Measurements from ENCODE around the gene PACS2.

PACS2 gene

DNA sequence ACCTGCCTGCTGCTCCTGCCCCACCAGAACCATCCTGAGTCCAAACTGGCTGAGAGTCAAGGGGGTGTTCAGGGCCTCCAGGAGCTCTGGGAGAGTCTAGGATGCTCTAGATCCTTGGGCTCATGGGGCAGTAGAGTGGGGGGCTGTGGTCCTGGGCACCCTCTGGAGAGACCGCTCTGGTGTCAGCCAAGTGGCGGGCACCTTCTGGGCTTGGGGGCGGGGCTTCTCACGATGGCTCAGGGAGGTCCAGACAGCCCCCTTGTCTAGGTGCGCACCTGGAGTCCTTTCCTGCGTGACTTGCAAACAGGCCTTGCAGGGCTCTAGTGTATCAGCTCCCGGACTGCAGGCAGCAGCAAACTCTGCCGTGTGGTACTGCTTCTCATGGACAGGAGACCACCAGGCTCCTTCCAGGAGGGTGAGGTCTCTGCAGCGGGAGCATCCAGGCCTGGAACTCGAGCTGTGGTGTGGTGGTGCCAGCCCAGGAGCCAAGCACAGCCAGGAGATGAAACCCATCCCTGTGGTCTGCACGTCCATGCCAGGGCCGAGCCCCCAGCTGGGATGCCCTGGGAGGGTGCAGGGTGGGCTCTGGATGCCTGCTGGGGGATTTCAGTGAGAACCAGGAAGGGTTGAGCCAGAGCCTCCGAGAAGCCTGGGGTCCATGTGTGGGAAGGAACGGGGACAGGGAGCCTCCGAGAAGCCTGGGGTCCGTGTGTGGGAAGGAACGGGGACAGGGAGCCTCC is 15.0 kb downstream of the PACS2 start:
- H3K27ac ChIP-seq = no peak overlapping the region
- TF ChIP-seq, protein P1, sequence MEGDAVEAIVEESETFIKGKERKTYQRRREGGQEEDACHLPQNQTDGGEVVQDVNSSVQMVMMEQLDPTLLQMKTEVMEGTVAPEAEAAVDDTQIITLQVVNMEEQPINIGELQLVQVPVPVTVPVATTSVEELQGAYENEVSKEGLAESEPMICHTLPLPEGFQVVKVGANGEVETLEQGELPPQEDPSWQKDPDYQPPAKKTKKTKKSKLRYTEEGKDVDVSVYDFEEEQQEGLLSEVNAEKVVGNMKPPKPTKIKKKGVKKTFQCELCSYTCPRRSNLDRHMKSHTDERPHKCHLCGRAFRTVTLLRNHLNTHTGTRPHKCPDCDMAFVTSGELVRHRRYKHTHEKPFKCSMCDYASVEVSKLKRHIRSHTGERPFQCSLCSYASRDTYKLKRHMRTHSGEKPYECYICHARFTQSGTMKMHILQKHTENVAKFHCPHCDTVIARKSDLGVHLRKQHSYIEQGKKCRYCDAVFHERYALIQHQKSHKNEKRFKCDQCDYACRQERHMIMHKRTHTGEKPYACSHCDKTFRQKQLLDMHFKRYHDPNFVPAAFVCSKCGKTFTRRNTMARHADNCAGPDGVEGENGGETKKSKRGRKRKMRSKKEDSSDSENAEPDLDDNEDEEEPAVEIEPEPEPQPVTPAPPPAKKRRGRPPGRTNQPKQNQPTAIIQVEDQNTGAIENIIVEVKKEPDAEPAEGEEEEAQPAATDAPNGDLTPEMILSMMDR (IDR thresholded peaks at IDR 0.05; ENCODE audit: low read depth, low read length) = no peak
- H3K27me3 ChIP-seq (ENCODE audit: insufficient read depth, low read depth, severe bottlenecking) = no peaks in the 10 kb centered on the region

DNA sequence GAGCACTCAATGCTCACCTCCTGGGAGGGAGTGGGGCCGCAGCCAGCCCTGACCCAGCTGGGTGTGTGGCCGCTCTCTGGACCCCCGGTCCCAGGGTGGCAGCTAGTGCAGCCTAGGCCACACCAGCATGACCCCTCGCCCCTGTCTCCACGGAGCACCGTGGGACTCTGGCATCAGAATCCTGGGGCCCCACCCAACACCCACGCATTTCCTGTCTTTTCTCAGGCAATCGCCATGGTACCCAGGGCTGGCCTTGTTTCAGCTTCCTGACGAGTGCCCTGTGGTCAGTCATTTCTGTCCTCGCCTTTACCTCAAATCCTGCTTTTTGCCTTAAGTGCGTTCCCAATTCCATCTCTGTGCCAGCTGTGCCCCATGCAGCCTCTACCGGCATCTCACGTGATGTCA is 15.9 kb downstream of the PACS2 start:
- Histone ChIP-seq H3K4me3 (ENCODE audit: low read depth, low read length) (no peak overlapping the region), H3K36me3 (no peaks in the 10 kb centered on the region), H3K27ac (no peak overlapping the region), H3K27me3 (ENCODE audit: insufficient read depth, low read depth, severe bottlenecking) (no peaks in the 10 kb centered on the region), H3K9me3 (ENCODE audit: severe bottlenecking) (no peaks in the 10 kb centered on the region)
- DNase-seq = no peak
- TF ChIP-seq, protein P1 (IDR thresholded peaks at IDR 0.05; ENCODE audit: low read depth, low read length) = no peak

More for the DNA sequence above, 15.0 kb downstream of the PACS2 start:
- DNase-seq = no peak
- no peaks in the 10 kb centered on the region for H3K9me3 ChIP-seq (ENCODE audit: severe bottlenecking)
- no peak overlapping the region for H3K4me3 ChIP-seq (ENCODE audit: low read depth, low read length)
- no peaks in the 10 kb centered on the region for H3K36me3 ChIP-seq

DNA sequence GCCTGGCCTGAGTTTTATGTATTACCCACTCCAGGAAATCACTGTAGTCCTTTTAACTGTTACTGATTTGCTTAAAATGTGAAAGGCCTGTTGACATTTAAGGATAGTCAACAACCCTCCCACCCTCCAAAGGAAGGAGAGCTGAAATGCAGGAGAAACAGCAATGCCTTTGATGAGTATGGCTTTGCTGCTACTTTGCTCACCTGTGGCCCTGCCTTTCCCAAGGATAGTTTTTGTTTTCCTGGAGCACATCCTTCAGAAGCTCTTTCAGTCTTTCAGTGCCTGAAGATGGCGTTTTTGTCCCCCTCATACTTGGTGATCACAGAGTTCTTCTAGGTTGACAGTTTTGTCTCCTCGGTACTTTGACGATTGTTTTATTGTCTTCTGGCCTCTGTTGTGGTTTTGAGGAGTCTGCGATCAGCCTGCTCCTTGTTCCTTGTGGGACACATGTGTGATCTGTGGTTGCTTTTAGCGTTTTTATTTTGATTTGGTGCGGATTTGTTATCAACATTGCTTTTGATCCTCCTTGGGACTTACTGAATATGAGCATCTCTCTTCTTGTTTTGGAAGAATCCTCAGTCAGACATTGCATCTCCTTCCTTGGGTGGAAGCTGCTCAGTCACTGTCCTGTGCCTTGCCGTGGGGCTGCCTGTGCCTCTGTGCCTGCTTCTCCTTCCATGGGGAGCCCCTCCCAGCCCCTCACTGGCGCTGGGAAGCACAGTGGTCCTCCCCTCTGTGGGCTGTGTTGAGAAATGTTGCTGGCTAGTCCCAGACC is 17.2 kb downstream of the PACS2 start:
- Histone ChIP-seq H3K27ac (no peak overlapping the region), H3K36me3 (no peaks in the 10 kb centered on the region), H3K27me3 (ENCODE audit: insufficient read depth, low read depth, severe bottlenecking) (no peaks in the 10 kb centered on the region), H3K4me3 (ENCODE audit: low read depth, low read length) (no peak overlapping the region), H3K9me3 (ENCODE audit: severe bottlenecking) (no peaks in the 10 kb centered on the region)
- no peak for DNase-seq
- TF ChIP-seq, protein P1 (IDR thresholded peaks at IDR 0.05; ENCODE audit: low read depth, low read length) = no peak

DNA sequence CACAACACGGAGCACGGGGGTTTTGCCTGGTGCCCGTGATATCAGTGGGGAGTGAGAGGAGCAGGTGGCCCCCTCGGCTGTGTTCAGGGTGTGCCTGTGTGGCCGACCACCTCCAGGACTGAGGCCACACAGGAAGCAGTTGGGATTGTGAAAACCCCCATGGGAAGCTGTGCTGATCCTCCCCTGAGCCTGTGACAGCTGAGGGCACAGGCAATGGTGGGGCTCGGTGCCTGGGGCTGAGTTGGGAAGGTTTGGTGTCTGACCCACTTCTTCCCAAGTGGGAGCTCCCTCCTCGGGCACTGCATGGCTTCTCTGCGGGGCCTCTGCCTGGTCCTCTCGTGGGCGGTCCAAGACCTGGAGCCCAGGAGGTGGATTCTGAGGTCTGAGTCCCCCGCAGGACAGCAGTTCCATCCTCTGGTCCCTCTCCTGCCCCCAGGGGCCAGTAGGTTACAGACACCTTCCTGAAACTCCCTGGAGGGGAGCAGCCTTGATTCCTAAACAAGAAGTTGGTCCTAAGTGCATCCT is 17.9 kb downstream of the PACS2 start:
- Histone ChIP-seq H3K27ac (no peak overlapping the region), H3K27me3 (ENCODE audit: insufficient read depth, low read depth, severe bottlenecking) (no peaks in the 10 kb centered on the region), H3K4me3 (ENCODE audit: low read depth, low read length) (no peak overlapping the region), H3K9me3 (ENCODE audit: severe bottlenecking) (no peaks in the 10 kb centered on the region), H3K36me3 (no peaks in the 10 kb centered on the region)
- TF ChIP-seq, protein P1 (IDR thresholded peaks at IDR 0.05; ENCODE audit: low read depth, low read length) = 0 out of 2 replicates have a peak, but pooled peaks have one; percentile 4
- no peak for DNase-seq

DNA sequence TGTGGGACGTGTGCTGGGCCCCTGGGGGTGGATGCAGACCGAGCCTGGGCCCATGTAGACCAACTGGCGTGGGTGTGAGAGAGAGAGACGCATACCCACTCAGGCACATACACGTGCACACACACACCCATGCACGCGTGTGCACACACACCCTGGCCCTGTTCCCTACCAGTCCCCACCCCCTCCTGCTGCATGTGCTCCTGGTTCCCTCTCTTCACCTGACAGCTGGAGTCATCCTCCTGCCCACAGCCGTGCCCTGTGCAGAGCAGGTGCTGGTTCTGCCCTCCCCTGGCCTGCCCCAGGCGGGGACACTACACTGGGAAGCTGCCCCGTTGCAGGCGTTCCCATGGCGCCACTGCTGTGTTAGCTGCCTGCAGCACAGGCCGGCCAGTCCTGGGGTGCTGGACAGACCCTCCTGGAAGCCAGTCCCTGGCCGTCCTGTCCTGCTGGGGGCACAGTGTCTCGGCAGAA is 18.5 kb downstream of the PACS2 start:
- H3K36me3 ChIP-seq = no peaks in the 10 kb centered on the region
- H3K9me3 ChIP-seq (ENCODE audit: severe bottlenecking) = no peaks in the 10 kb centered on the region
- DNase-seq = no peak
- H3K27ac ChIP-seq = no peak overlapping the region
- TF ChIP-seq, protein P1 (IDR thresholded peaks at IDR 0.05; ENCODE audit: low read depth, low read length) = no peak
- no peak overlapping the region for H3K4me3 ChIP-seq (ENCODE audit: low read depth, low read length)
- H3K27me3 ChIP-seq (ENCODE audit: insufficient read depth, low read depth, severe bottlenecking) = no peaks in the 10 kb centered on the region
